Fibroblast of lung (primary cell): Measurements from ENCODE around the gene USP11.

Experiments used
- EZH2 ChIP-seq: IDR thresholded peaks from 2 replicates; pipeline ENCODE4 v1.5.1; 2012; ENCODE audit warnings: low read length, control low read depth, mild to moderate bottlenecking; ENCODE audit errors: missing control alignments
- TF ChIP-seq, protein P1 (sequence below), 2 donors: IDR thresholded peaks in 1 of 2; conservative IDR thresholded peaks in 1 of 2; 1 replicate in 1 of 2; 2 replicates in 1 of 2; pipeline ENCODE4 v1.5.1; 2011 to 2012; ENCODE audit warnings: low read length in 2 of 2, control low read depth in 1 of 2, inconsistent platforms in 1 of 2, low read depth in 1 of 2, mild to moderate bottlenecking in 1 of 2

DNA sequence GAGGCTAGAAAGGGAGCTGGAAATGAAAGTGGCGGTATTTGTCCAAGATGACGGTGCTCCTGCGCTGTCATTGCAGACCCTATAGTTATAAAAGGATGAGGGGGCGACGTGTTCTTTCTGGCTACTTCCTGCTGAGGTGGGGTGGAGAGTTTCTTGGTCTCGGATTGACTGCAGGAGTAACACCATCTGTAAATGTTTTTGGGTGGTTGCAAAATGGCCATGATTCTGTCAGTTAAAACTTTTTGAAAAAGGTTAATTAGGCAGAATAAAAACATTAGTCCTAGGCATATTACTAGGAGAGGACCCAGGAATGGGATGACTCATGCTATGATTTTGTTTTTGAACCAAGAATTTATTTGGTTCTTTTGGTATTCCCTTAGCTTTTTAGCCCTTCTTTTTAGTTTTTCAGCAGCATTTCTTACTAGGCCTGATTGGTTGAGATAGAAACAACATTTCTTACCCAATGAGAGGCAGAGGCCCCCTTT lies 53.1 kb downstream of the USP11 start:
- TF ChIP-seq, protein P1, sequence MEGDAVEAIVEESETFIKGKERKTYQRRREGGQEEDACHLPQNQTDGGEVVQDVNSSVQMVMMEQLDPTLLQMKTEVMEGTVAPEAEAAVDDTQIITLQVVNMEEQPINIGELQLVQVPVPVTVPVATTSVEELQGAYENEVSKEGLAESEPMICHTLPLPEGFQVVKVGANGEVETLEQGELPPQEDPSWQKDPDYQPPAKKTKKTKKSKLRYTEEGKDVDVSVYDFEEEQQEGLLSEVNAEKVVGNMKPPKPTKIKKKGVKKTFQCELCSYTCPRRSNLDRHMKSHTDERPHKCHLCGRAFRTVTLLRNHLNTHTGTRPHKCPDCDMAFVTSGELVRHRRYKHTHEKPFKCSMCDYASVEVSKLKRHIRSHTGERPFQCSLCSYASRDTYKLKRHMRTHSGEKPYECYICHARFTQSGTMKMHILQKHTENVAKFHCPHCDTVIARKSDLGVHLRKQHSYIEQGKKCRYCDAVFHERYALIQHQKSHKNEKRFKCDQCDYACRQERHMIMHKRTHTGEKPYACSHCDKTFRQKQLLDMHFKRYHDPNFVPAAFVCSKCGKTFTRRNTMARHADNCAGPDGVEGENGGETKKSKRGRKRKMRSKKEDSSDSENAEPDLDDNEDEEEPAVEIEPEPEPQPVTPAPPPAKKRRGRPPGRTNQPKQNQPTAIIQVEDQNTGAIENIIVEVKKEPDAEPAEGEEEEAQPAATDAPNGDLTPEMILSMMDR (conservative IDR thresholded peaks at IDR 0.05 in 1 of 2, IDR thresholded peaks at IDR 0.05 in 1 of 2; ENCODE audit: low read depth in 1 of 2, low read length in 2 of 2): no peak
- TF ChIP-seq EZH2: no peak
